H9 (cell line): ENCODE results near the gene GRAPL. TPM values are rescaled to one million over a fixed set of nuclear protein-coding genes. Genes with fewer than 3 reads are reported as not detected.
"Not testable (repeated sequence)": the region's sequence is repeated elsewhere in the genome, so short reads cannot be mapped to it uniquely, and the experiment has no call there.

Source experiments
- DNase-seq: peaks from one replicate; pipeline ENCODE4 v3.0.0-alpha.2; 2017
- H2AFZ ChIP-seq: one replicate; pipeline ENCODE4 v1.6.1; 2013; ENCODE audit warnings: mild to moderate bottlenecking, low read length, control low read depth, moderate library complexity
- H2AK5ac ChIP-seq: 2 replicates; pipeline ENCODE4 v1.6.1; 2013; ENCODE audit warnings: low read length, control low read depth, mixed read lengths; ENCODE audit not compliant: insufficient read length
- H2BK120ac ChIP-seq: one replicate; pipeline ENCODE4 v1.6.1; 2013; ENCODE audit warnings: low read depth, mild to moderate bottlenecking, low read length, control low read depth, inconsistent platforms; ENCODE audit not compliant: poor library complexity, severe bottlenecking
- H2BK12ac ChIP-seq: 2 replicates; pipeline ENCODE4 v1.6.1; 2013; ENCODE audit warnings: low read length, control low read depth, mixed read lengths, low read depth; ENCODE audit not compliant: insufficient read length
- H2BK15ac ChIP-seq: 2 replicates; pipeline ENCODE4 v1.6.1; 2013; ENCODE audit warnings: low read depth, low read length, control low read depth
- H2BK20ac ChIP-seq: one replicate; pipeline ENCODE4 v1.6.1; 2013; ENCODE audit warnings: low read depth, mild to moderate bottlenecking, low read length, control low read depth, inconsistent platforms; ENCODE audit not compliant: poor library complexity, severe bottlenecking
- H2BK5ac ChIP-seq: 2 replicates; pipeline ENCODE4 v1.6.1; 2013; ENCODE audit warnings: low read length, control low read depth, mixed read lengths; ENCODE audit not compliant: insufficient read length
- H3K14ac ChIP-seq: 2 replicates; pipeline ENCODE4 v1.6.1; 2013; ENCODE audit warnings: low read length, control low read depth; ENCODE audit not compliant: insufficient read depth
- H3K18ac ChIP-seq: 2 replicates; pipeline ENCODE4 v1.6.1; 2013; ENCODE audit warnings: low read depth, mild to moderate bottlenecking, mixed read lengths, low read length, control low read depth; ENCODE audit not compliant: insufficient read length
- H3K23ac ChIP-seq: 2 replicates; pipeline ENCODE4 v1.6.1; 2013; ENCODE audit warnings: low read length, control low read depth, mixed read lengths, low read depth; ENCODE audit not compliant: insufficient read length
- H3K23me2 ChIP-seq: 2 replicates; pipeline ENCODE4 v1.6.1; 2013; ENCODE audit warnings: low read depth, mild to moderate bottlenecking, mixed read lengths, low read length, control low read depth; ENCODE audit not compliant: insufficient read length, poor library complexity, severe bottlenecking
- H3K27ac ChIP-seq: 2 replicates; pipeline ENCODE4 v1.5.1; 2013; ENCODE audit warnings: low read length, control low read depth, mixed read lengths, low read depth; ENCODE audit not compliant: insufficient read length
- H3K27me3 ChIP-seq: 2 replicates; pipeline ENCODE4 v1.6.1; 2013; ENCODE audit warnings: low read length, control low read depth, inconsistent platforms; ENCODE audit not compliant: insufficient read depth
- H3K4ac ChIP-seq: 2 replicates; pipeline ENCODE4 v1.6.1; 2013; ENCODE audit warnings: low read depth, mild to moderate bottlenecking, control low read depth, inconsistent platforms, low read length, moderate library complexity
- H3K4me1 ChIP-seq: 2 replicates; pipeline ENCODE4 v1.6.1; 2013; ENCODE audit warnings: low read length, control low read depth, inconsistent platforms; ENCODE audit not compliant: insufficient read depth
- H3K4me2 ChIP-seq: 2 replicates; pipeline ENCODE4 v1.6.1; 2013; ENCODE audit warnings: low read length, control low read depth, mixed read lengths; ENCODE audit not compliant: insufficient read length, insufficient read depth
- H3K56ac ChIP-seq: 2 replicates; pipeline ENCODE4 v1.6.1; 2013; ENCODE audit warnings: low read depth, mild to moderate bottlenecking, mixed read lengths, low read length, control low read depth; ENCODE audit not compliant: insufficient read length
- H3K79me1 ChIP-seq: 2 replicates; pipeline ENCODE4 v1.6.1; 2013; ENCODE audit warnings: low read depth, mild to moderate bottlenecking, moderate library complexity, low read length, control low read depth, inconsistent platforms; ENCODE audit not compliant: insufficient read depth, poor library complexity, severe bottlenecking
- H3K79me2 ChIP-seq: 2 replicates; pipeline ENCODE4 v1.6.1; 2013; ENCODE audit warnings: low read length, control low read depth, inconsistent platforms; ENCODE audit not compliant: insufficient read depth
- H3K9ac ChIP-seq: 2 replicates; pipeline ENCODE4 v1.6.1; 2013; ENCODE audit warnings: low read length, control low read depth, mixed read lengths; ENCODE audit not compliant: insufficient read length; ENCODE audit errors: extremely low read depth
- H3K9me3 ChIP-seq: one replicate; pipeline ENCODE4 v1.6.1; 2013; ENCODE audit warnings: low read depth, low read length, inconsistent platforms; ENCODE audit not compliant: control insufficient read depth
- H3T11ph ChIP-seq: one replicate; pipeline ENCODE4 v1.6.1; 2013; ENCODE audit warnings: mild to moderate bottlenecking, low read length, control low read depth, inconsistent platforms
- H4K20me1 ChIP-seq: one replicate; pipeline ENCODE4 v1.6.1; 2013; ENCODE audit not compliant: control insufficient read depth, insufficient read length, insufficient read depth
- H4K5ac ChIP-seq: 2 replicates; pipeline ENCODE4 v1.6.1; 2013; ENCODE audit warnings: low read depth, mild to moderate bottlenecking, mixed read lengths, low read length, control low read depth; ENCODE audit not compliant: insufficient read length
- H4K8ac ChIP-seq: replicated peaks from 2 replicates; pipeline ENCODE4 v1.6.1; 2013; ENCODE audit warnings: low read length, control low read depth, mixed read lengths, low read depth; ENCODE audit not compliant: insufficient read length
- H4K91ac ChIP-seq: 2 replicates; pipeline ENCODE4 v1.6.1; 2013; ENCODE audit warnings: low read depth, mild to moderate bottlenecking, moderate library complexity, mixed read lengths, low read length, control low read depth; ENCODE audit not compliant: insufficient read length
- H3K27ac Mint-ChIP-seq, 3 experiments: 2 replicates in 2 of 3; 3 replicates in 1 of 3; pipeline ENCODE4 v1.8.0; 2020 to 2021; ENCODE audit warnings: mixed read lengths in 3 of 3, mild to moderate bottlenecking in 1 of 3, moderate library complexity in 1 of 3
- H3K27me3 Mint-ChIP-seq: 2 replicates; pipeline ENCODE4 v1.8.0; 2021; ENCODE audit warnings: low read depth, mild to moderate bottlenecking, moderate library complexity, mixed read lengths
- H3K36me3 Mint-ChIP-seq, 3 experiments: 2 replicates in 2 of 3; 3 replicates in 1 of 3; pipeline ENCODE4 v1.8.0; 2020 to 2021; ENCODE audit warnings: low read depth in 3 of 3, mixed read lengths in 3 of 3; ENCODE audit not compliant: insufficient read depth in 1 of 3
- H3K4me1 Mint-ChIP-seq, 2 experiments: 2 replicates each; pipeline ENCODE4 v1.8.0; 2020; ENCODE audit warnings: mixed read lengths in 2 of 2
- H3K4me3 Mint-ChIP-seq, 2 experiments: 2 replicates in 1 of 2; 3 replicates in 1 of 2; pipeline ENCODE4 v1.8.0; 2020 to 2021; ENCODE audit warnings: mild to moderate bottlenecking in 2 of 2, mixed read lengths in 2 of 2, moderate library complexity in 1 of 2
- H3K9me3 Mint-ChIP-seq, 2 experiments: 2 replicates in 1 of 2; 3 replicates in 1 of 2; pipeline ENCODE4 v1.8.0; 2020; ENCODE audit warnings: mild to moderate bottlenecking in 2 of 2, mixed read lengths in 2 of 2, moderate library complexity in 1 of 2
- WGBS: extraction: QIAGEN DNeasy Blood & Tissue Kit; methylation state at CpG from one replicate; pipeline ENCODE4 v1.1.7; 2013; ENCODE audit warnings: missing lambda C conversion rate, low lambda C conversion rate, mixed read lengths; ENCODE audit not compliant: insufficient read length; ENCODE audit errors: extremely low coverage; 5-methylcytosine and 5-hydroxymethylcytosine counted together
- total RNA-seq: library from RNA; stranded (reverse); gene quantifications from 2 replicates; pipeline ENCODE4 v1.2.1, GENCODE V29; 2021

GRAPL gene
- total RNA-seq, 1 experiment from 2014 or later: 0.55 TPM

DNA sequence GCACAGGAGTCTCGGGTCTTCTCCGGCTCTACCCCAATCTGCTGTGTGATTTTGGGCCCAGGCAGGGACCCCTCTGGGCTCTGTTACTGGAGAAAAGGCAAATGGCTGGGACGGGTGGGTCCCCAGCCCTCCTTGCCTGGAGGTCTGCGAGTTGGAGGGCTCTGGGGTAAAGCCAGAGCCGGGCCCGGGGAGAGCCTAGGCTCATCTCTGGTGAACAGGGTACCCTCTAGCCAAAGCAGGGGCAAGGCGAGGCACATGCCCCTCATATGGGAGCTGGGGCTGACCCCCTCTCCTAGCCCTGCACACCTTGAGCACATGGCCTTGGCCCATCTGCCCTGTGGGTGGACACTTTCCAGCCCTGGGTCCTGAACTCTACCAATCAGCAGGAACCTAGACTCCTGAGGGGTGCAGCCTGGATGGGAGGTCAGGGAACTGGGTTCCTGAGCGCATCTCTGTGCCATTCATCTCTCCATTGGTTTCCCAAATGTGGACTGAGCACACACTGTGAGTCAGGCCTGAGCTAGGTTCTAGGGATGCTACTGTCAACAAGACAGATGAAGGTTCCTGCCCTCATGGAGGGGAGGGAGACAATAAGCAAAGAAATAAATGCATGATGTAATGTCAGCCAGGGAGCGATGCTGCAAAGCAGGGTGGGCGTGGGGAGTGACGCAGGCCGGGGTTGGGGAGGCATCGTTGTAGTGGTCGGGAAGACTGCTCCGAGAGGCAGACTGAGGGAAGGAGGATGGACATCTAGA, 33.5 kb upstream of the GRAPL start:
- H3K56ac ChIP-seq, H3T11ph ChIP-seq, H2AFZ ChIP-seq, H4K8ac ChIP-seq, DNase-seq, H3K27me3 ChIP-seq, H3K14ac ChIP-seq, H3K4me2 ChIP-seq, H3K9me3 Mint-ChIP-seq, H3K9ac ChIP-seq, H3K4me3 Mint-ChIP-seq, H4K91ac ChIP-seq, H3K18ac ChIP-seq, H4K5ac ChIP-seq, H3K27ac Mint-ChIP-seq, H2BK5ac ChIP-seq, H3K79me2 ChIP-seq, H2BK120ac ChIP-seq, H3K79me1 ChIP-seq, H2BK20ac ChIP-seq, H3K9me3 ChIP-seq, H3K4me1 ChIP-seq, H2AK5ac ChIP-seq, H3K27me3 Mint-ChIP-seq, H3K23me2 ChIP-seq, H2BK15ac ChIP-seq, H3K4me1 Mint-ChIP-seq, H3K27ac ChIP-seq, H3K4ac ChIP-seq, H3K36me3 Mint-ChIP-seq, H2BK12ac ChIP-seq, H3K23ac ChIP-seq, H4K20me1 ChIP-seq: not testable (repeated sequence)
- no CpG with 5 or more reads among the region's 15 CpGs for WGBS

DNA sequence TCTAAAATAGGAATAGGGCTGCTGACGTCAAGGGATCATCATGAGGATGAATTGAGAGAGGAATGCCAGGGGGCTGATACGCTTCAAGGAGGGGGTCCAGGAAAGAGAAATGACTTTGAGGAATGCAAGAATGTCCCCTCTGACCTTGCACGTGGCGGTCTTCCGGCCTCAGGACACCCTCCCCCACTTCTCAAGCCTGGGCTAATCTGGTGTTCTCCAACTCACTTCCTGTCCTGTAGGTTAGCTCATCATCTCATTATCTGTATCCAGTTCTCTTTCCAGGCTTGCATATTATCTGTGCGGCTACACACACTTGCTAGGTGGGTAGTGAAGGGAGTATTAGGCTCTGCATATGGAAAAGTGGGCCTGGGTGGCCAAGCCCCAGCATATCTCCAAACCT, 18.9 kb upstream of the GRAPL start:
- H3K4me3 Mint-ChIP-seq, H4K8ac ChIP-seq, H3K79me1 ChIP-seq, H3K4me1 ChIP-seq, H3K14ac ChIP-seq, H2BK5ac ChIP-seq, H3K27me3 Mint-ChIP-seq, H3K4ac ChIP-seq, H4K20me1 ChIP-seq, H3K9me3 ChIP-seq, H4K5ac ChIP-seq, H2BK120ac ChIP-seq, H3K27ac ChIP-seq, H3K36me3 Mint-ChIP-seq, H4K91ac ChIP-seq, H3K27ac Mint-ChIP-seq, H3T11ph ChIP-seq, DNase-seq, H3K4me1 Mint-ChIP-seq, H2AK5ac ChIP-seq, H3K9me3 Mint-ChIP-seq, H3K79me2 ChIP-seq, H2AFZ ChIP-seq, H2BK12ac ChIP-seq, H3K56ac ChIP-seq, H3K18ac ChIP-seq, H2BK15ac ChIP-seq, H3K4me2 ChIP-seq, H3K27me3 ChIP-seq, H2BK20ac ChIP-seq, H3K9ac ChIP-seq, H3K23ac ChIP-seq, H3K23me2 ChIP-seq: not testable (repeated sequence)
- WGBS: no CpG with 5 or more reads among the region's 6 CpGs
